GM18508 (cell line): ENCODE results near the gene RBM33.

ENCODE experiments used
- ATAC-seq: cut with Tn5 transposase; IDR thresholded peaks from one replicate; pipeline ENCODE4 v1.9.1; 2021; ENCODE audit warnings: moderate number of reproducible peaks; ENCODE audit not compliant: insufficient read depth, unreplicated experiment

The RBM33 gene

DNA sequence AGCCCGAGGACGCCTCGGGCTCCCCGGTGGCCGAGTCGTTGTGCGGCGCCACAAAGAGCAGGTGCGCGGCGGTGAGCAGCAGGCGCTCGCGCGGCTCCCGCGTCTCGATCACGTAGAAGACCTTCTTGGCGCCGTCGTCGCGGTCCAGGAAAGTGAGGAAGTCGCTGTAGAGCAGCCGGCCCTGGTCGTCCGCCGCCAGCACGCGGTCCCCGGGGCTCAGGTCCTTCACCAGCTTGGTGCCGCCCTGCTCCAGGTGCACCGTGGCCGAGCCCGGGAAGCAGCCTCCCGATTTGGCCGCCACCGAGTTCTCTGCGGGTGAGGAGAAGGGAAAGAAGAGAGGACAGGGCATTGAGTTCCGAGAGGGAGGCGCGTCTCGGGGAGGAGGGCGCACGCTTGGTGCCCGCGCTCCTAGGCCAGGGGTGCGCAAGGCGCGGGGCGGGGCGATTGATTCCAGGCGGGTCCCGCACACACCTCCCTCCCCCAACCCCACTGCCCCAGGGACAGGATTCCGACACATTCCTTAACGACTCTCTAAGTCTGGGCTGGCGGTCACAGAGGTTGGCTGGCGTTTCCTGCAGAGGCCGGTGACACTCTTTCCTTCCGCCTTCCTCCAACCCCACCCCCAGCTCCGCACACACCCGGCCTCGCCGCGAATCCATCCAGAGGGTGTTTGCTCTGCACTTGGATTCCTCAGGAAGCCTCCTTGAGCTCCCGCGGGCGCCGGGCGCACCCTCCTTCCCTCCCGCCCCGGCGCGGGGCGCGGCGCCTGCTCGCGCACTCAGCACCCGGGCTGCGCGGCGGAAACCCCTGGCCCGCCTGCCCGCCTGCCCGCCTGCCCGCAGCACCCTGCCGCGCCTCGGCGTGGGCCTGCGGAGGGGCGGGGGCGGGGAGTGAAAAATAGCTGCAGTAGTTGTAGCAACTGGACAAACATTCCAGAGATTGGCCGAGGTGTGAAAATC lies 159.2 kb downstream of the RBM33 start:
- no peak for ATAC-seq

DNA sequence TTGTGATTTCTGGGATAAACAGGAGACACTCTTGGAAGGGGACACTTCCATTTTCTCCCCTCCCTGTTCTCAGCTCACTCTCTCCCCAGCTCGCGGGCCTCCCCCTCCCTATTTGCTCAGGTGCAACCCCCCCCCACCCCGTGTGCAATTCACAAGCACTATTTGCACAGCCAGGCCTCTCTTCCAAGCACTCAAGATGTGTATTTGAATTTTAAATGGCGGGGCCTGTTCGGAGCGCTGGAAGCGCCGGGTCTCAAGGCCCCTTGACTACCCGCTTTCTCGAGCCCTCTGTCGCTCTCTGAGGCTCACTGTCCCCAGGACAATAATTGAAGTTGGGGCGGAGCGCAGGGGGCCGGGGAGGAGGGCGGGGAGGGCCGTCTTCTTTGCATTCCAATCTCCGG lies 160.0 kb downstream of the RBM33 start:
- ATAC-seq = no peak

DNA sequence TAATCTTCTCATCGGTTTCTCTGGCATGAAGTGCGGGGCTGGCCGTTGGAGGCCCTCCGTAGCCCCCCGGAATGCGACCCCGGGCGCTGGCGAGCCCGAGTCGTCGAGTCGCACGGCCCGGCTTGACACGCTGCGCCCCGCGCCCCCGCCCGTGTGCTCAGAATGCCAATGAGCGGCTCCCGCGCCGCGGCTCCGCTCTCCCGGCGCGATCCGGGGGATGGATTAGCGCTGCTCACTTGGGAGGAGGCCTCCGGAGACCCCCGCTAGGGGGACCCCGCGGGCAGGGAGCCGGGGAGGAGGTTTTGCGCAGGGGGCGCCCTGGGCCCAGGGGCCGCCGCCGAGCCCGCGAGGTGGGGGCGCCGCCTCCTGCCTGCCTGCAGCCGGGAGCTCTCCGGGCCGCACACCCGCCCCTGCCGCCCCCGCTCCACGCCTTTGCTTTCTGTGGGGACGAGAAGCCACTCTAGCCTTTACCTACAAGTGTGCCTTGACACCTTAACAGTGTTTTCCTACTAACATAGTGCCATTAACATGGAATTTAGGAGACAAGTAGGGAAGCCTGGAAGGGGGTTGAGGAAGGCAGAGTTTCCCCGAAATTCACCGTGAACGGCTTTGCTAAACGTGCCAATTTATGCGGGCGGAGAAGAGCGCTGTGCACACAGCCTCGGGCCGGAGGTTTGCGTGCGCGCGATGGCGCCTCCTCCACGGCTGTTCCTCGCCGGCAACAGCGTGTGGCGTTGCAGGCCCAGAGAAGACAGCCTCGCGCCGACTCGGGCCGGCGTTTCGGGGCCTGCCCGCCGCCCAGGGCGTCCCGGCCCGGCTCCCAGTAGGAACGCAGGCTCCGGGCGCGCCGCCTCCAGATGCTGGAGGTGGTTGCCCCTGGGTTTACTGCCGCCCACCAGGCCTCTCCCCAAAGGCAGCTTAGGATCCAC lies 160.7 kb downstream of the RBM33 start:
- no peak for ATAC-seq

DNA sequence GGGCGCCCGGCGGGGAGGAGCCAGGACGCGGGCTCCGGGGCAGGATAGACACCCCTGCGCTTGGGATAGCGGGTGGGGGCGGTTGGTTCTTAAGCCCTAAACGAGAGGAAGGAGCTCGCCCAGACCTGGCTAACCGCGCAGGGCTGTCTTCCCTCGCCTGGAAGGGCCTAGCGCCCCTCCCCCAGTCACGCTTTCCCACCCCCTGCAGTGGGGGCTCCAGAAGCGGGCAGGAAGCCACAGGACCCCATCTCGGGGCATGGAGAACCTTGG lies 161.3 kb downstream of the RBM33 start:
- ATAC-seq = no peak

DNA sequence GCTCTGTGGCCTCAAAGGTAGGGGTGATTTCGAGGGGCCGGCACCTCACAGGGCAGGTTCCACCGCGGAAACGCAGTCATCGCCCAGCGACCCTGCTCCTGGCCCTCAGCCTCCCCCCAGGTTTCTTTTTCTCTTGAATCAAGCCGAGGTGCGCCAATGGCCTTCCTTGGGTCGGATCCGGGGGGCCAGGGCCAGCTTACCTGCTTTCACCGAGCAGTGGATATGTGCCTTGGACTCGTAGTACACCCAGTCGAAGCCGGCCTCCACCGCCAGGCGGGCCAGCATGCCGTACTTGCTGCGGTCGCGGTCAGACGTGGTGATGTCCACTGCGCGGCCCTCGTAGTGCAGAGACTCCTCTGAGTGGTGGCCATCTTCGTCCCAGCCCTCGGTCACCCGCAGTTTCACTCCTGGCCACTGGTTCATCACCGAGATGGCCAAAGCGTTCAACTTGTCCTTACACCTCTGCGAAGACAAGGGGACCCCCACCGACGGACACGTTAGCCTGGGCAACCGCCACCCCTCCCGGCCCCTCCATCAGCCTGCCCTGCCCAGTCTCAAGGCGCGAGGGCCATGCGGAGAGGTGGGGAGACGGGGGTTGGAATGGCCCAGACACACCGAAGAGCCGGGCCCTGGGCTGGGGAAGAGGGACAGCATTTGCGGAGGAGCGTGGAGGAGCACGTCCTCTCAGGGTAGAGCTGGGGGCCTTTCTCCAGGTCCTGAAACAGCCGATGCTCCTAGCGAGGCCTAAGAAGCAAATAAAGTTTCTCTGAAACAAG lies 161.8 kb downstream of the RBM33 start:
- no peak for ATAC-seq

DNA sequence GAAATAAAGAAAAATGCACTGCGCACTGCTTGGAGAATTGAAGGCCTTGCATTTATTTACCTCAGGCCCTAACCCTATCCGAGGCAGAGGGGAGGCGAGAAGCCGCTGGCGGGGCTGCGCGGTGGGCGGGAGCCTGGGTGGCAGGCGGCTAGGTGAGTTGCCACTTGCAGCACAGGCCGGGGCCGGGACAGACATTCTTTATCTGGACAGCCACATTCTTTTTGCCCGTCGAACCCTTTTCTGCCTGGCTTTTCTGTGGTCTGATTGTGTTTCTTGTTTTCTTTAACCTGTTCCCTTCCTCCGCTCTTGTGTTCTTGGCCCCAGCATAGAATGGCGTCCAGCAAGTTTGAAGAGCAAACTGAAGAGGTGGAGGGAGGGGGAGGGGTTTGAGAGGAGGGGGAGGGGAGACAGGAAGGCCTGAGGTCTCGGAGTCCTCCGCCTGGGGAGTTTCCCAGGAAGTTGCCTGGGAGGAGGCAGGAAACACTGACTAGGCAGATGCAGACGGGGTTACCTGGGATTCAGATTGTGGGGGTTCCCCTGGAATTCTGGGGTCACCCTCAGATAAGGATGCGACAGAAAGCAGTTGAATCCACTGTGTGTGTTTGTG lies 162.7 kb downstream of the RBM33 start:
- no peak for ATAC-seq

DNA sequence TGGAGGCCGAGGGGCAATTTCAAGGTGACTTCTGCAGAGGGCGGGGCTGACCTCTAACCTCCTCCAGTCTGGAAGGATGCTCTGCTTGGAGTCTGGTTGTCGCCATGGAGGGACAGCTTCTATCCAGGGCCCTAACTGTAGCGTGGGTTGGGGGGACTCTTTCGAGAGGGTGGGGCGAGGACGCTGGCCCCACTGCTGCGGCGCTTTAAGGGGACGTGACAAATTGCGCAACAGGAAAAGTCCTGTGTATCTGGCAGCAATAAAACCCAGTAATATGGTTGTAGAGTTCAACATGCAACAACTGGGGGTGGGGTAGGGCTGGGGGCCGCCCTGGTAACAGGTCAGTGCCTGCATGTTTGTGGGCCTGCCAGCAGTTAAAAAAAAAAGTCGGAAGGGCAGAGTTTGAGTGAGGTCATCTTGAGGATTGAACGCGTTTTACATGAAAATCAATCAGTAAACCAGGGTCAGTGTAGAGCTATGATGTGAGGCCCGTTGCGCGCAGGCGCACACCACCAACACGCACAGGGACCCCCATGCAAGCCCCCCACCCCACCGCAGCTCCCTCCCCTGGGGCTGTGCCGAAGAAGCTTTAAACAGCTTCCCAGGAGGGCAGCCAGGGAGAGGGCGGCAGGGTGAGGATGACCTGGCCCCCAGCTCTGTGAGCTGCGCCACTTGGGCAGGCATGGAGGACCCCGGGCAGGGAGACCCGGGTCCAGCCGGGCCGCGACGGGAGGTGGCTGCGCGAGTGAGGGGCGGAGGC lies 163.5 kb downstream of the RBM33 start:
- ATAC-seq = no peak

DNA sequence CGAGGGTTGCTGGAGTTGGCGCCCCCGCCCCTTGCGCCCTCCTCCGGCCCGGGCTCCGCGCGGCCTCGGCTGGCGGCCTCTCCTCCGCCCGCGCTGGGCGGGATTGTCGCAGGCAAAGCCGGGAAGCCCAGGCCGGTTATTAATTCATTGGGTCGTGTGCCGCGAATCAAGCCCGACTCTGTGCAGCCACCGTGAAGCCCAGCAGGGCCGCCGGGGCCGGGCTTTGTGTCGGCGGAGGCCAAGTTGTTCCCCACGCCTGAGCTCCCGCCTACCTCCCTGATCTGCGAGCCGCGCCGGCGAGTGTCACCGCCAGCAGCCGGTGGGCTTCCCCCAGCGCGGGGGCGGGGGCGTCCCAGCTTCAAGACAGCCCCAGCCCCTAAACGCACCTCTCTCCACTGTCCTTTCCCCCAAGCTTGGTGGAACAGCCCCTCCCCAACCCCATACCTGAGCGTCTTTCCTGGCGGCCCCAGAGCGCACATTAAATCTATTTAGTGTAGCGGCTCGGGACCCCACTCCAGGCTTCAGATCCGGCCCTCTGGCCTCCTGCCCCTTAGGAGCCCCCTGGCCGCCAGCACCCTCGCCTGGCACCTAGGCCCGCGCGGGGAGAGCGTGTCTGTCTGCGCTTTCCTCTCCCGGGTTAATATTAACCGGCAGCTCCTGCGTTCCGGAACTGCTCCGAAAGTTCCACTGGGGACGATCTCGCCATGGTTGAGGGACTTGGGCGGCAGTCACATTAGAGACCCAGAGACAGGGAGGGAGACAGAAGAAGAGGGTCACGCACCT lies 164.3 kb downstream of the RBM33 start:
- ATAC-seq = no peak

DNA sequence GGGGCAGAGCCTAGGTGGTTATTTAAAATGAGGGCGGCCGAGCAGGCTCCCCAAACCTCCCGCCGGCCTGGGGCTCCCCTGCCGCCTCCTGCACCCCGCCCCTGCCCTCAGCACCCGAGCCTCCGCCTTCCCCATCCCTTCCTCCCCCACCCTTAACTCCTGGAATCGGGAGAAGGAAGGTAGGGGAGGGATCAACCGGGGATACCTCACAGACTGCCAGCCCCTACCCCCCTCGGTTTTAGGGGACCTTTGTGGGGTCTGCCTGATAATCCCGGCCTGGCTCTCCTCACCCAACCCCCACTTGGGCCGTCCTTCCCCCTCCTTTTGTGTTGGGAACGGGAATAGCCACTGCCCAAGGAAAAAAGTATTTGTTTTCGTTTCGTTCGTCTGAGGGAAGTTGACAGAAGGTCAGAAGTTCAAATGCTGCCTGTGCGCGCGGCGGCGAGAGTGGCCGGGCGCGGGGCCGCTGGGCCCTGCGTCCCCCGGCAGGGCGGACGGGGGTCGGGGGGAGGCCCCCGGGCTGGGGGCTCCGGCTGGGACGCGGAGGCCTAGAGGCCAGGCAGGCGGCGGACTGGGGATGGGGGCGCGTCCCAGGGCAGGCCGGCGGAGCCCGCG lies 165.0 kb downstream of the RBM33 start:
- ATAC-seq = no peak

DNA sequence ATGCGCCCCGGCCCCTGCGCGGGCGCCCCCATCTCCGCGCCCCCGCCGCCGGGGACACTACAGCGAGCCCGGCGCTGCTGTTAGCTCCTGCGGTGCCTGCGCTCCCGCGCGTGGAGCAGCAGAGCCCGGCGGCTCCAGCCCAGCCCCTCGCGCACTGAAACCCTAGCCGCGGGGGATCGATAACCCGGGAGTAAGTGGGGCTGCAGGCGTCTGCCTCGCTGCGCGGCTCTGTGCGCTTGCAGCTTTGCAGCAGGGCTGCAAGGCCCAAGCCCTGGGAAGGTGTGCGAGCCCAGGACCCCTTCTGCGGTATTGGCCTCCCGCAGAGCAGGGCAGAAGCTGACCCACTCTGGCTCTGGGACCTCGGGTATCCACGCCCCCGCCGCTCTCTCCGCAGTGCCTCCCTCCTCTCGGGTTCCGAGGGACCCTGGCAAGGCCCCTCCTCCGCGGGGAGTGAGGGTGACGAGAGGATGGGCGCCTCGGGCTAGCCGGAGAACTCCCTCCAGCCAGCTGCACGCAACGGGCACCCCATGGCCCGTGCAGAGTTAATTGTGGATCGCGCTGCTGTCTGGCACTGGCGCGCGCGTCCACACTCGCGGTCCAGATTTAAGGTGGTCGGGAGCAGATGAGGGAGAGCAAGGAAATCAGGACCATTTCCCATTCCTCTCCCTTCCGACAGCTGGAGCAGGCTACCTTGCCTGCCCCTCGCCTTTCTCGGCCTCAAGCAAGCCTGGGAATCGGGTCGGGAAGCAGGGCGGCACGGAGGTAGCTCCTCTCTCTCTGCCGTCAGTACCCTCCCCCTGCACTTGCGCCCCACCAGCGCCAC lies 165.7 kb downstream of the RBM33 start:
- no peak for ATAC-seq

DNA sequence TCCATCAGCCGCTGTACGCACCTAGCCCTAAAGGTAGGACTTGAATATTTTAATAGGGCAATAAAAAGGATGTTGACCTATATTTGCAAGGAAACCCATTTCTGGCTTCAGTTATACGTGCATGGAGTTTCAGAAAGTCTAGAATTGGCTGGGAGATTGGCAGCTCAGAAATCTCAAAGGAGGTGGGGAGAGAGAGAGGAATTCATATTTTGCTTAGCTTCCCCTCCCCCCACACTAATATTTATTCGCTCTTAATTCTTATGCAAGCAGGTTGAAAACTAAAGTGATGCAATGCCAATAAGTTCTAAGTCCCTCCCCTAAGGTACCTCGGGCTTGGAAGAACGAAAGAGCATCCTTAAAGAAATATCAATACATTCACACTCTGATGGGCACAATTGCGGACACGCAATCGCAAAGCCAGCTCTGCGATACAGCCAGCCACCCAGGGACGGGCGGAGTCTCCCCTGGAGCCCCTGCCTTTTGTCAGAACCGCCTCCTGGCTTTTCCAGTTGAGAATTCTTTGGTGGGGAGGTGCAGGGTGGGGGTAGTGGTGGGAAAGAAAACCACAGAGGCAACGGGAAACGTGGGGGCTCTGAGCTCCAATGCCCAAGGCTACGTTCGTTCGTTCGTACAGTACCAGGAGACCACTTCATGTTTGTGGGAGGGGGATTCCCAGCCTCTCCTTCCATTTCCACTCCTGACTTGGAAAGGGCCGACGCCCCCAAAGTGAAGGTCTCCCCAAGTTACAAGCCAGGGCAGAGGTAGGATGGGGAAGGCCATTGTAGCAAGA lies 166.5 kb downstream of the RBM33 start:
- ATAC-seq = no peak

DNA sequence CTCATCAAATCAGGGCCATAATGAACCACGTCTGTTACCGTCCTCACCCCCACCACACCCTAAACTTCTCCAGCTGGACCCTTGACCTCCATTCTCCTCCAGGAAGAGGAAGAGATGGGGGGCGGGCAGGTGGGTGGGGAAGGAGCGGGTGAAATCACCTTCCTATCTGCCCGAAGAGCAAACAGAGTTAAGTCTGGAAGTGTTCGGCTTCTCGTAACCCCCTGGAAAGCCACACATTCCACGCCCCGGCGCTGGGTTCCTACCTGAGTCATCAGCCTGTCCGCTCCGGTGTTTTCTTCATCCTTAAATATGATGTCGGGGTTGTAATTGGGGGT lies 167.1 kb downstream of the RBM33 start:
- no peak for ATAC-seq

DNA sequence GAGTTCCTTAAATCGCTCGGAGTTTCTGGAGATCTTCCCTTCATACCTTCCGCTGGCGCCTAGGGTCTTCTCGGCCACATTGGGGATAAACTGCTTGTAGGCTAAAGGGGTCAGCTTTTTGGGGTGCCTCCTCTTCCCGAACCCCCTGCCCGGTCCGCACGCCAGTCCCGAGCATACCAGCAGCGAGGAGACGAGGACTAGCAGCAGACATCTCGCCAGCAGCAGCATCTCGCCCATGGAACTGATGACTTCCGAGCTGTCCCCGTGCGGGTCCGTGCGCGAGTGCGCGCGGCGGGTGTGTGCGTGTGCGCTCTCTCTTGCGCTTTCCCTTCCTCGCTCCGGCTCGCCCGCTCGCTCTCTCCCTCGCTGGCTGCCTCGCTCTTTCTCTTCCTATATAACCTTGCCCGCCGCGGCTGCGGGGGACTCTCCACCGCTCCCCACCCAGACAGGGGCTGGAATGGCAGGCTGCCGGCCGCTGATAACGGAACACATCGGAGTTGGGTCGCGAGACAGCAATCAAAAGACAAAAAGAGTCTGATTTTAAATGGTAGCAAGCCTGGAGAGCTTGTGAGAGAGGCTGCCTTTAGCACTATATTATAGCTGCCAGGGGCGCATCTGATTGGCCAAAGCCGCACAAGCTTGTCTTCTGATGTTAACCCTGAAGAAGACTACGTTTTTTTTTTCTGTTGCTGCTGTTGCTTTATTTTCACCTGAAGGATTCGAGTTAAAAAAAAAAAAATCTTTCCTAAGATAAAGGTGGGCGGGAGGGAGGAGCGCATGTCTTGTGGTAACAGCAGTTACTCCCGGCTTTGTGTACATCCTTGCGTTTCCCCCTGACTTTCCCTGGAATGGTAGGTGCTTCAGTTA lies 167.7 kb downstream of the RBM33 start, which contains the start of gene SHH:
Gene SHH, minus strand, starts transcription at position 569 of the 867 bp plus-strand sequence. Its CDS starts 341 bp downstream, at position 228.
- ATAC-seq = no peak

DNA sequence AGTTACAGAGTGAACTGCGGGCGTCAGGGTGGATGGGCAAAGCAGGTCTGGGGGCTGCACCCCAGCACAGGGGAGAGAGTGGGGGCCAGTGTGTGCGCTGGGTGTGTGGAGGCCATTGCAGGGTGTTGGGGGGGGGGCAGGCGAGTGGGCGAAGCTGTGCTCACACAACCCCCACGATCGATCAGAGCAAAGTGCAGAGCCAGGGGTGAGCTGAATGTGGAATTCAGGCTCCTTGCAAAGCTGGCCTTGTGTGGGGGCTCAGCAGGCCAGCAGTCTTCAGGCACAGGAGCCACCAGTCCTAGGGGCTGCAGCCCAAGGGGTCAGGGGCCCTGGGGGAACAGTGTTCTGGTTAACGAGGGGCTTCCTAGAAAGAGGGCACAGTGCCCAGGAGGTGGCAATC lies 168.7 kb downstream of the RBM33 start:
- ATAC-seq = no peak

DNA sequence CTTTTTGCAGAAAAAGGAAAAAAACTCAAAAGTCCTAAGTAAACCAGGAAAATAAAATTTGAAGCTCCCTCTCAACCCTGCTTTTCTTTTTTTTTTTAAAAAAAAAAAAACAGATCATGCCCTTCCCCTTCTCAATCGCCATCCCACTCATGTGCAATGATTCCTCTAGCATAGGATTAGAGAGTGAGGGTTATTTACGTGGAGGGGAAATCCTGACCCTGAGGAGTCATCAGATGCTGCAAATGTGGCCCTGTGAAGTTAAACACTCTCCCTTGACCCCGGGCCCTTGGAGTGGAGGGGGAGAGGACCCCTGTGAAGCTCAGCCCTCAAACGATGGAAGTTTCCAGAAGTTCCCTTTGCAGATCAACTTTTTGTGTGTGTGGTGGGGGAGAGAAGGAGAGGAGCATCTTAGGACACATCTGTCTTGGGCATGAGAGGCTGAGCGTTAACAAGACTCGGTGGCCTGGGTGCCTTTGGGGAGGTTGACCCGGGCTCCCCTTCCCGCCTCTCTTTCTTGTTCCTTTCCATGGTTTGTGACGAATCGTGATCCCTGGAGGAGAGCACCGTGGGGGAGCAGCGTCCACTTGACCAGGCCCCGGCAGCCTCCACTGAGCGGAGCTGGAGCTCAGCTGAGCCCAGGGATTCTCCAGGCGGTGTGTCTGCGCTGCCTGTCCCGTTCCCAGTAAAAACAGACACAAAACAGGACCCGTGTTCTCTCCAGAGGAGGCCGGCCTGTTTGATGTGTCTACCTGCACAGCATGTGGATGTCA lies 169.3 kb downstream of the RBM33 start:
- no peak for ATAC-seq
